ENCODE results near the gene GPR3.
"Not testable (repeated sequence)": the region's sequence is repeated elsewhere in the genome, so short reads cannot be mapped to it uniquely, and the experiment has no call there.

Gene GPR3

DNA sequence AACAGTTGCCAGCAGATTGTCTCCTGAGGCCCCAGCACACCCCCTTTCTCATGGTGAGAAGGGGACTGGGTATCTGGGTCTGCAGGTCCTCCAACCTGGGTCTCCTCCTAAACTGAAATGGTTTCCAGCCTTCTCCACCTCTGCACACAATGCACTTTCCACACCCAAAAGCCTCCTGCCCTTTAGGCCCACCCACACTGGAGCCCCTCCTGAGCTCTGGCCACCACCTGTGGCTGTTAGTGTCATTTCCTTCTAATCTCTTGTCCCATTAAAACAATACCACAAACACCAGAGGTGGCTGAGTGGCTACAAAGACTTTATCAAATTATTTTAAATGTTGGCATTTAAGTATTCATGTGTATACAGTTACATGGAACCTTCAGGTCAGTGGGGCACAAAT, 11.5 kb downstream of the GPR3 start:
- Histone ChIP-seq H4K8ac (ENCODE audit: low read depth, low read length) (no peak overlapping the region), H3K23ac (ENCODE audit: low read length) (no peak overlapping the region), H3K4me1 (ENCODE audit: control insufficient read depth, low read depth, low read length) (peaks cover 4% of the 10 kb centered on the region), H2AK5ac (ENCODE audit: low read length) (no peak overlapping the region), H3K4me3 (ENCODE audit: low read length) (no peak overlapping the region), H3K9ac (ENCODE audit: low read length) (no peak overlapping the region), H3K18ac (ENCODE audit: low read length) (no peak overlapping the region), H3K4me2 (ENCODE audit: low read length) (no peak overlapping the region), H3K79me1 (ENCODE audit: low read length) (no peaks in the 10 kb centered on the region), H2BK5ac (ENCODE audit: low read length) (no peak overlapping the region), H3K27ac (ENCODE audit: low read depth, low read length) (peak overlapping the region; percentile 16), H3K4ac (ENCODE audit: low read depth, low read length) (no peak overlapping the region), H2BK15ac (replicated peaks; ENCODE audit: low read depth) (no peak overlapping the region), H3K36me3 (ENCODE audit: control insufficient read depth, insufficient read depth, low read length) (peaks cover 2% of the 10 kb centered on the region), H3K27me3 (ENCODE audit: insufficient read depth, low read length, poor library complexity) (no peaks in the 10 kb centered on the region), H2BK120ac (ENCODE audit: low read depth, low read length) (no peak overlapping the region), H4K5ac (ENCODE audit: low read length) (no peak overlapping the region), H3K79me2 (ENCODE audit: control insufficient read depth, insufficient read depth, low read length) (no peaks in the 10 kb centered on the region), H3K56ac (ENCODE audit: low read length) (peak overlapping the region; percentile 53)
- DNase-seq = no peak

DNA sequence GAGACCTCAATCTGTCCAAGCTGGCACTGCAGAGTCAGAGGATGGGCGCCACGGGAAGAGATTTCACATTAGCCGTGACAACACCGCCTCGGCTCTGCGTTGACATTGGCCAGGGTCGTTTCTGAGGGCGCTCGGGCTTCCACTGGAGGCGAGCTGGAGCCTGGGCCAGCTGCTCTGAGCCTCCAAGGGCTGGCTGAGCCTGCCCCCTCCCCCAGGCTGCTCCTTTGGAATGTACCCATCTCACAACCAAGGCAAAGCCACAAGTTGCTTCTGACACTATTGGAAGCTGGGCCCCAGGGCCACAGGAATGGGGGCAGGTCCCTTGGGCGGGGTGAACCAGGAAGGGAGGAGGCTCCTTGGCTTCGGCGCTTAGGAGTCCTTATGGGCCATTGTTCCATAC, 12.7 kb downstream of the GPR3 start:
- Histone ChIP-seq H3K27me3 (ENCODE audit: insufficient read depth, low read length, poor library complexity) (no peaks in the 10 kb centered on the region), H3K9ac (ENCODE audit: low read length) (peak overlapping the region; percentile 16), H2BK120ac (ENCODE audit: low read depth, low read length) (no peak overlapping the region), H2BK5ac (ENCODE audit: low read length) (no peak overlapping the region), H3K56ac (ENCODE audit: low read length) (peak overlapping the region; percentile 36), H3K23ac (ENCODE audit: low read length) (no peak overlapping the region), H4K5ac (ENCODE audit: low read length) (no peak overlapping the region), H3K4ac (ENCODE audit: low read depth, low read length) (peak overlapping the region; percentile 5), H3K79me2 (ENCODE audit: control insufficient read depth, insufficient read depth, low read length) (no peaks in the 10 kb centered on the region), H3K4me2 (ENCODE audit: low read length) (no peak overlapping the region), H3K18ac (ENCODE audit: low read length) (peak overlapping the region; percentile 9), H3K36me3 (ENCODE audit: control insufficient read depth, insufficient read depth, low read length) (peaks cover 2% of the 10 kb centered on the region), H3K4me1 (ENCODE audit: control insufficient read depth, low read depth, low read length) (peaks cover 4% of the 10 kb centered on the region), H2AK5ac (ENCODE audit: low read length) (no peak overlapping the region), H4K8ac (ENCODE audit: low read depth, low read length) (no peak overlapping the region), H3K4me3 (ENCODE audit: low read length) (no peak overlapping the region), H3K27ac (ENCODE audit: low read depth, low read length) (peak overlapping the region; percentile 32), H2BK15ac (replicated peaks; ENCODE audit: low read depth) (no peak overlapping the region), H3K79me1 (ENCODE audit: low read length) (no peaks in the 10 kb centered on the region)
- WGBS (ENCODE audit: extremely low coverage, insufficient coverage, low lambda C conversion rate) = no CpG with 5 or more reads among the region's 13 CpGs
- DNase-seq = peak; percentile 93

GRCh38 chr1:27405598-27406361, 13.4 kb downstream of the GPR3 start:
- not testable (repeated sequence) for H3K4me1 ChIP-seq (ENCODE audit: control insufficient read depth, low read depth, low read length); H4K5ac ChIP-seq (ENCODE audit: low read length); H4K8ac ChIP-seq (ENCODE audit: low read depth, low read length); H3K79me2 ChIP-seq (ENCODE audit: control insufficient read depth, insufficient read depth, low read length); H3K79me1 ChIP-seq (ENCODE audit: low read length); H3K23ac ChIP-seq (ENCODE audit: low read length); H3K4ac ChIP-seq (ENCODE audit: low read depth, low read length); H3K4me2 ChIP-seq (ENCODE audit: low read length); H3K18ac ChIP-seq (ENCODE audit: low read length); H2BK15ac ChIP-seq (replicated peaks; ENCODE audit: low read depth); H3K27me3 ChIP-seq (ENCODE audit: insufficient read depth, low read length, poor library complexity); H3K4me3 ChIP-seq (ENCODE audit: low read length); H2AK5ac ChIP-seq (ENCODE audit: low read length); H3K36me3 ChIP-seq (ENCODE audit: control insufficient read depth, insufficient read depth, low read length); H2BK120ac ChIP-seq (ENCODE audit: low read depth, low read length); H2BK5ac ChIP-seq (ENCODE audit: low read length)
- Histone ChIP-seq H3K56ac (ENCODE audit: low read length) (peak overlapping the region; percentile 73), H3K9ac (ENCODE audit: low read length) (peak overlapping the region; percentile 53), H3K27ac (ENCODE audit: low read depth, low read length) (peak overlapping the region; percentile 69)
- peak; percentile 92 for DNase-seq
- WGBS (ENCODE audit: extremely low coverage, insufficient coverage, low lambda C conversion rate) = no CpG with 5 or more reads among the region's 18 CpGs

DNA sequence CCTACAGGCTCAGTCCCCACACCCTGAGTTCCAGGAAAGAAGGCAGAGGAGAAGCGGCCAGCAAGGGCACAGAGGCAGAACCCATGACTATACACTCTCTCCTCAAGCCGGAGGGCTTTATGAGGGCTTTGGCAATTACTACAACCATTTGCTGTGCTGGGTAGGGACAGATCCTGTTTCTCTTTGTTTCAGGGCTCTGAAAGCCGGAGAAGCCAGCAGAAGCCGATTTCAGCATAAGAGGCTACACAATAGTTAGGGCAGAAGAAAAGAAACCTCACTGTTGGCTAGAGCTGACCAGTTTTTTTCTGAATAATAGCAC, 13.9 kb downstream of the GPR3 start:
- no peak overlapping the region for H3K18ac ChIP-seq (ENCODE audit: low read length)
- no peaks in the 10 kb centered on the region for H3K27me3 ChIP-seq (ENCODE audit: insufficient read depth, low read length, poor library complexity)
- no peaks in the 10 kb centered on the region for H3K79me1 ChIP-seq (ENCODE audit: low read length)
- peak overlapping the region; percentile 53 for H3K9ac ChIP-seq (ENCODE audit: low read length)
- no peak overlapping the region for H4K5ac ChIP-seq (ENCODE audit: low read length)
- WGBS (ENCODE audit: extremely low coverage, insufficient coverage, low lambda C conversion rate) = no CpG with 5 or more reads among the region's 4 CpGs
- H3K4me3 ChIP-seq (ENCODE audit: low read length) = no peak overlapping the region
- H2BK15ac ChIP-seq (replicated peaks; ENCODE audit: low read depth) = no peak overlapping the region
- H2AK5ac ChIP-seq (ENCODE audit: low read length) = no peak overlapping the region
- no peaks in the 10 kb centered on the region for H3K79me2 ChIP-seq (ENCODE audit: control insufficient read depth, insufficient read depth, low read length)
- H3K4me2 ChIP-seq (ENCODE audit: low read length) = no peak overlapping the region
- H3K56ac ChIP-seq (ENCODE audit: low read length) = peak overlapping the region; percentile 73
- DNase-seq = no peak
- H3K23ac ChIP-seq (ENCODE audit: low read length) = no peak overlapping the region
- H4K8ac ChIP-seq (ENCODE audit: low read depth, low read length) = no peak overlapping the region
- no peak overlapping the region for H3K4ac ChIP-seq (ENCODE audit: low read depth, low read length)
- H2BK120ac ChIP-seq (ENCODE audit: low read depth, low read length) = no peak overlapping the region
- H3K27ac ChIP-seq (ENCODE audit: low read depth, low read length) = peak overlapping the region; percentile 69
- H2BK5ac ChIP-seq (ENCODE audit: low read length) = no peak overlapping the region
- H3K4me1 ChIP-seq (ENCODE audit: control insufficient read depth, low read depth, low read length) = peaks cover 4% of the 10 kb centered on the region
- H3K36me3 ChIP-seq (ENCODE audit: control insufficient read depth, insufficient read depth, low read length) = peaks cover 8% of the 10 kb centered on the region

- H3K9ac ChIP-seq (ENCODE audit: low read length); H3K4me2 ChIP-seq (ENCODE audit: low read length); H3K56ac ChIP-seq (ENCODE audit: low read length); H3K4me3 ChIP-seq (ENCODE audit: low read length); H2AK5ac ChIP-seq (ENCODE audit: low read length); H3K27ac ChIP-seq (ENCODE audit: low read depth, low read length); H3K79me2 ChIP-seq (ENCODE audit: control insufficient read depth, insufficient read depth, low read length); H3K36me3 ChIP-seq (ENCODE audit: control insufficient read depth, insufficient read depth, low read length); H2BK15ac ChIP-seq (replicated peaks; ENCODE audit: low read depth); H3K23ac ChIP-seq (ENCODE audit: low read length); H2BK120ac ChIP-seq (ENCODE audit: low read depth, low read length); H3K18ac ChIP-seq (ENCODE audit: low read length); H3K27me3 ChIP-seq (ENCODE audit: insufficient read depth, low read length, poor library complexity); H4K5ac ChIP-seq (ENCODE audit: low read length); DNase-seq; H3K4ac ChIP-seq (ENCODE audit: low read depth, low read length); H4K8ac ChIP-seq (ENCODE audit: low read depth, low read length); H2BK5ac ChIP-seq (ENCODE audit: low read length); H3K79me1 ChIP-seq (ENCODE audit: low read length); H3K4me1 ChIP-seq (ENCODE audit: control insufficient read depth, low read depth, low read length): not testable (repeated sequence)
- no CpG with 5 or more reads among the region's 2 CpGs for WGBS (ENCODE audit: extremely low coverage, insufficient coverage, low lambda C conversion rate)
These were observed 14.4 kb downstream of the GPR3 start for GRCh38 chr1:27406791-27407190.

- H3K56ac ChIP-seq (ENCODE audit: low read length) = no peak overlapping the region
- no peak overlapping the region for H4K8ac ChIP-seq (ENCODE audit: low read depth, low read length)
- no CpG with 5 or more reads among the region's 9 CpGs for WGBS (ENCODE audit: extremely low coverage, insufficient coverage, low lambda C conversion rate)
- no peak overlapping the region for H3K9ac ChIP-seq (ENCODE audit: low read length)
- H3K4me2 ChIP-seq (ENCODE audit: low read length) = no peak overlapping the region
- H3K4ac ChIP-seq (ENCODE audit: low read depth, low read length) = no peak overlapping the region
- H3K4me1 ChIP-seq (ENCODE audit: control insufficient read depth, low read depth, low read length) = peaks cover 4% of the 10 kb centered on the region
- H2BK15ac ChIP-seq (replicated peaks; ENCODE audit: low read depth) = no peak overlapping the region
- H3K23ac ChIP-seq (ENCODE audit: low read length) = no peak overlapping the region
- peaks cover 10% of the 10 kb centered on the region for H3K36me3 ChIP-seq (ENCODE audit: control insufficient read depth, insufficient read depth, low read length)
- no peak overlapping the region for H2BK5ac ChIP-seq (ENCODE audit: low read length)
- no peaks in the 10 kb centered on the region for H3K27me3 ChIP-seq (ENCODE audit: insufficient read depth, low read length, poor library complexity)
- no peak for DNase-seq
- no peak overlapping the region for H4K5ac ChIP-seq (ENCODE audit: low read length)
- H2BK120ac ChIP-seq (ENCODE audit: low read depth, low read length) = no peak overlapping the region
- H3K18ac ChIP-seq (ENCODE audit: low read length) = no peak overlapping the region
- no peak overlapping the region for H3K4me3 ChIP-seq (ENCODE audit: low read length)
- no peak overlapping the region for H2AK5ac ChIP-seq (ENCODE audit: low read length)
- no peaks in the 10 kb centered on the region for H3K79me2 ChIP-seq (ENCODE audit: control insufficient read depth, insufficient read depth, low read length)
- H3K79me1 ChIP-seq (ENCODE audit: low read length) = no peaks in the 10 kb centered on the region
- no peak overlapping the region for H3K27ac ChIP-seq (ENCODE audit: low read depth, low read length)
These were observed 15.7 kb downstream of the GPR3 start for GRCh38 chr1:27408151-27408550.
